GM12874 (cell line): Measurements from ENCODE around the gene GET4.

Experiments
- CTCF ChIP-seq: IDR thresholded peaks from 2 replicates; pipeline ENCODE4 v1.5.1; 2011; ENCODE audit warnings: low read depth, mild to moderate bottlenecking, control low read depth, low read length, moderate library complexity; ENCODE audit not compliant: insufficient read depth

GET4 gene

GRCh38 chr7:924541-925231 is 48.3 kb downstream of the GET4 start:
- TF ChIP-seq CTCF: no peak

GRCh38 chr7:925601-926000 is 49.2 kb downstream of the GET4 start:
- TF ChIP-seq CTCF: no peak

- no peak for TF ChIP-seq CTCF
Measured at GRCh38 chr7:926061-927030, 50.0 kb downstream of the GET4 start.

- TF ChIP-seq CTCF: no peak
Measured at GRCh38 chr7:927031-927671, 50.8 kb downstream of the GET4 start.

GRCh38 chr7:929311-929711 is 53.0 kb downstream of the GET4 start:
- no peak for TF ChIP-seq CTCF

- no peak for TF ChIP-seq CTCF
Measured at GRCh38 chr7:930975-931758, 54.8 kb downstream of the GET4 start.
